B cell (primary cell): Measurements from ENCODE around the gene TCFL5.

Experiments
- CTCF ChIP-seq: fragments of 200-600 bp; IDR thresholded peaks from one replicate; pipeline ENCODE4 v1.8.0; 2022; ENCODE audit warnings: antibody characterized with exemption, mild to moderate bottlenecking
- EZH2 ChIP-seq: IDR thresholded peaks from 2 replicates; pipeline ENCODE4 v1.6.1; 2012; ENCODE audit warnings: borderline replicate concordance, low read depth, mild to moderate bottlenecking, moderate library complexity, low read length; ENCODE audit not compliant: insufficient read depth, poor library complexity, severe bottlenecking

GRCh38 chr20:62818592-62819493 lies 42.8 kb downstream of the TCFL5 start:
- TF ChIP-seq CTCF: no peak
- no peak for TF ChIP-seq EZH2
